SK-N-SH (cell line): ENCODE results near the gene PIK3IP1.

Source experiments
- CTCF ChIP-seq: fragments of 200-600 bp; sonication (generic); IDR thresholded peaks from 2 replicates; pipeline ENCODE4 v1.6.1; 2017; ENCODE audit warnings: antibody characterized with exemption, mild to moderate bottlenecking, moderate library complexity
- ELF1 ChIP-seq: IDR thresholded peaks from 2 replicates; pipeline ENCODE4 v1.4.0; 2012
- EP300 ChIP-seq, 2 experiments: IDR thresholded peaks; 2 replicates each; pipeline versions ENCODE4 v1.4.0 to v1.6.1; 2012; ENCODE audit warnings: borderline replicate concordance in 1 of 2, low read depth in 1 of 2, low read length in 1 of 2
- EZH2phosphoT487 ChIP-seq: fragments of 200-600 bp; sonication (generic); IDR thresholded peaks from 2 replicates; pipeline ENCODE4 v1.6.1; 2017; ENCODE audit warnings: low read depth, mixed run types, mild to moderate bottlenecking, antibody characterized with exemption, moderate library complexity, borderline replicate concordance
- FOXM1 ChIP-seq: IDR thresholded peaks from 2 replicates; pipeline ENCODE4 v1.4.0; 2012; ENCODE audit warnings: low read depth, mild to moderate bottlenecking
- GABPA ChIP-seq: IDR thresholded peaks from 2 replicates; pipeline ENCODE4 v1.4.0; 2012; ENCODE audit warnings: low read depth, mild to moderate bottlenecking
- GATA2 ChIP-seq: sonication (generic); formaldehyde crosslinking; IDR thresholded peaks from 2 replicates; pipeline ENCODE4 v1.5.0; 2020; ENCODE audit warnings: mild to moderate bottlenecking, missing genetic modification reagents
- MXI1 ChIP-seq: IDR thresholded peaks from 2 replicates; pipeline ENCODE4 v1.6.1; 2012; ENCODE audit warnings: mild to moderate bottlenecking, low read depth, low read length, improper control_type of control experiment
- POLR2AphosphoS5 ChIP-seq: IDR thresholded peaks from 2 replicates; pipeline ENCODE4 v1.6.1; 2012; ENCODE audit warnings: low read depth, low read length
- REST ChIP-seq: IDR thresholded peaks from 2 replicates; pipeline ENCODE4 v1.6.1; 2012; ENCODE audit warnings: mild to moderate bottlenecking, low read depth, low read length, moderate library complexity
- RFX5 ChIP-seq: IDR thresholded peaks from 2 replicates; pipeline ENCODE4 v1.6.1; 2012; ENCODE audit warnings: mild to moderate bottlenecking, improper control_type of control experiment, low read length
- TAF1 ChIP-seq: IDR thresholded peaks from 2 replicates; pipeline ENCODE4 v1.6.1; 2012; ENCODE audit warnings: low read depth, mild to moderate bottlenecking, low read length, moderate library complexity, borderline replicate concordance
- TEAD4 ChIP-seq: IDR thresholded peaks from 2 replicates; pipeline ENCODE4 v1.4.0; 2012; ENCODE audit warnings: mild to moderate bottlenecking, borderline replicate concordance; ENCODE audit not compliant: insufficient read depth

GRCh38 chr22:31260474-31260856 lies 31.8 kb downstream of the PIK3IP1 start:
- TF ChIP-seq EP300 (IDR thresholded peaks at IDR 0.05; ENCODE audit: borderline replicate concordance in 1 of 2, low read depth in 1 of 2, low read length in 1 of 2) (no peak), CTCF (no peak), RFX5 (no peak), FOXM1 (no peak), TEAD4 (no peak), GABPA (no peak), ELF1 (no peak), POLR2AphosphoS5 (no peak), REST (no peak), EZH2phosphoT487 (no peak), TAF1 (no peak), MXI1 (no peak), GATA2 (CRISPR knock-in tag) (no peak)
